ENCODE results near the gene TTLL3.

TTLL3 gene

DNA sequence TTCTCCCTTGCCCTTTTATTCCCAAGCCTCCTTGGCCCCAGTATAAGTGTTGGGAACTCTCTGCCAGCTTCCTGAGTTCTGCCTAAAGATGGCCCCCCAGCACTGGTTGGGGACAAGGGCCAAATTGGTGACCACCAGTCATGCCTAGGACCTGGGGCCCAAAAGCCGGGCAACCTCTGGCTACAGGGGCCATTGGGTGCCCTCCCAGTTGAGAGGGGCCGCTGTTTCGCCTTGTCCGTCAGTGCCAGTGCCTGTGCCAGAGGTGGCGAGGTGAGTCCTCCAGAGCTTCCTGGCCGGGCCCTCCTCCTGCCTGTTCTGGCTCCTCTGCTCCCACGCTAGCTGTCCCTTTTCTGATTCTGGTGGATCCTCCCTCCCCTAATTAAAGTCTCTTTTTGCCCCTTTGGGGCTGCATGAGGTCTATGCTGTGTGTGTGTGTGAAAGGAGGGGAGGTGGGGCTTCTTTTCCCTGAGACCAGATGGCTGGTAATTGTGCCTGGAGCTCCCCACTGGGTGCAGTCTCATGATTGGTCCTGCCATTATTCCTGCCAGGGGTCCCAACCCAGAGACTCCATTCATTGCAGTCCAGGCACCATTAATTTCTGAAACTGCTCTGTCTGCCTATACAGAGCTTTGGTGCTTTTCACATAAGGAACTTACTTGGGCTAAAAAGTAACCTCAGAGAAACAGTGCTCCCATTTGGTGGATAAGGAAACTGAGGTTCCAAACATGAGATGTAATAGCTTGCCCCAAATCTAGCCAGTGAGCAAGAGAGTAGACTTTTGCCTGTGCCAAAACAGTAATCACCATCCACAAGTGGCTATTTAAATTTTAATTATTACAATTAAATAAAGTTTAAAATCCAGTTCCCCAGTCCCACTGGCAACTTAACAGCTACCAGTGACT is 3.1 kb upstream of the TTLL3 start:
- DNase-seq (ENCODE audit: low spot score) = no peak

DNA sequence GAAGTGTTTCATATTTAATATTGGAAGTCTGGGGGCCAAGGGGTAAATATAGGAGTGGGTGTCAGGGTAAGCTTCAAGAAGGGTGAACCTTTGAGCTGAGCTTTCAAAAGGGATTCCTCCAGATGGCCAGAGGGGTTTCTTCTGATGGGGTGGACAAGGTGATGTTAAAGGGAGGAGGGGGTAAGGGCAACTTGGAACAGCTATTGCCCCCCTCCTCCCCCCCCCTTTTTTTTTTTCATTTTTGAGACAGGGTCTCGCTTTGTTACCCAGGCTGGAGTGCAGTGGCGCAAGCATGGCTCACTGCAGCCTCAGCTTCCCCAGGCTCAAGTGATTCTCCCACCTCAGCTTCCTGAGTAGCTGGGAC is 2.1 kb upstream of the TTLL3 start:
- DNase-seq (ENCODE audit: low spot score) = no peak

DNA sequence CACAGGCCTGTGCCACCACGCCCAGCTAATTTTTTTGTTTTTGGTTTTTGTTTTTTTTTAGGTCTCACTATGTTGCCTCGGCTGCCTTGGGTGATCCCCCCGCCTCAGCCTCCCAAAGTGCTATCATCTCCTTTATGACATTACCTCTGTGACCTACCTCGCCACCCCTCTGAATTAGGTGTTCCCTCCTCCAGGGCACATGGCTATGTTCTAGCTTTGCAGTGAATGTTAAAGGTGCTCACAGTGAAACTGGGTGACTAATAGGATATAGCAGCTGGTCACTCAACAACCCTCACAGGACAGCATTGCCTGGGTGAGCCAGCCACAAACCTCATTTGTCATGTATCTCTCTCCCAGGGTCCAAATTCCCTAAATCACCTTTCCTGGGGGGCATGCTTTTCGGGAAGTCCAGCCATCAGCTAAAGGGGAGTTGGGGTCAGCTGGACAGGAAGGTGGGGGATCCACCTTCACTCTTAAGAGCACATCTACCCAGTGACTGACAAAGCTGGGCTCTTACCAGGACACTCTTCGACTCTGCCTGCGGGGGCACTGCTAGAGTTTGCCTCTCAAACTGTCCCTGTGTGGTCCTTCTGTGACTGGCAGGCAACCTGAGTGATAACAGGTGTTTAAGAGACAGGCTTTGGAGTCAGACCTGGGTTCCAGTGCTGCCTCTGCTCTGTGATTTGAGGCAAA is 1.6 kb upstream of the TTLL3 start:
- peak; percentile 62 for DNase-seq (ENCODE audit: low spot score)

DNA sequence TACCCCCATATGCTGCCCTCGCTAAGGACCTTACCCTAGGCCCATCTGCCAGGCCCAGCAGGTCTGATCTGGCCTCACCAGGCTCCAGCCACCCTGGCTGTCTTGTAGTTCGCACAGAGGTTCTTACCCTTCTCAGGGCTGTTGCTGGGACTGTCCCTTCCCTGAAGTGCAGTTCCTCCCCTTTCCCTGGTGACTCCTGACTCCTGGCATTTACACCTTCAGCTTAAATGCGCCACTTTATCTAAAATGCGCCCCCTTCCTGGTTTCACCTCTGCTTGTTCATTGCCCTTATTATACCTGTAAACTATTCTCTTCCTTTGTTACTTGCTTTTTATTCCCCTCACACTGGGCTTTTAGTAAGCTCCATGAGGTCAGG is 835 bp upstream of the TTLL3 start:
- DNase-seq (ENCODE audit: low spot score) = peak; percentile 23

- no peak for DNase-seq (ENCODE audit: low spot score)
These were observed 340 bp downstream of the TTLL3 start for GRCh38 chr3:9810433-9810770.

DNA sequence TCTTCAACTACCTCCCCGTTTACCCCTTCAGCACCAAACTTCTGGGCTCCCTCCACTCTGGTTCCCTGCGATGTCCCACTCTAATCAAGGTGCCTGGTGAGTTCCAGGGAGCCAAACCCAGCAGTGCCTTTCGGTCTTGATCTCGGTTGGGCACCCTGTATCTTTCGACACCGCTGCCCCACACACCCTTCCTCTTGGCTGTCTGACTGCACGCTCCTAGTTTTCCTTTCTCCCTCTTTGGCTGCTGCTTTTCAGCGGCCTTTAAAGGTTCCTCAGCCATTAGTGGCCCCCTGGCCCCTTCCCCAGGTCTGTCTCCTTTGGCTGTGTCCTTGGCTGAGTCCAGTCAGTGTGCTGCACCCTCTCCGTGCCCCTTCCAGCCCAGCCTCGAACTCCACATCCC is 784 bp downstream of the TTLL3 start:
- DNase-seq (ENCODE audit: low spot score) = no peak

DNA sequence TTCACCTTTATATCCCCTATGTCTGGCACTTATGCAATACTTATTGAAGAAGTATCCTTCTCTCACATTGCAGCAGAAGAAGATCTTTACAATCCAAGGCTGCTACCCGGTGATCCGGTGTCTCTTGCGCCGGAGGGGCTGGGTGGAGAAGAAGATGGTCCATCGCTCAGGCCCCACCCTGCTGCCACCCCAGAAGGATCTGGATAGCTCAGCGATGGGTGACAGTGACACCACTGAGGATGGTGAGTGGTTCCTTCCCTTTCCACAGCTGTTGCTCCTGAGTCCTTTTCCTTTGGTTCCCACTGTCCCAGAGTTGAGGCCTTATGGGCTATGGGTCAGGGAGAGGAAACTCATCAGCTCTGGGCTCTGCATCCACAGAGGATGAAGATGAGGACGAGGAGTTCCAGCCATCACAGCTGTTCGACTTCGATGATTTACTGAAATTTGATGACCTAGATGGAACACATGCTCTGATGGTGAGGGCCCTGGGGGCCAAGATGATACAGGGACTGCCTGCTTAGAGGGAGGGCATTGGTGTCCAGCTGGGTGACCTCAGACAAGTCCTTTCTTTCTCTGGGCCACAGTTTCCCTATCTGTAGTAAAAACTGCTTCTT is 2.9 kb downstream of the TTLL3 start:
- DNase-seq (ENCODE audit: low spot score) = no peak

GRCh38 chr3:9815986-9816385 is 5.9 kb downstream of the TTLL3 start:
- DNase-seq (ENCODE audit: low spot score) = no peak

DNA sequence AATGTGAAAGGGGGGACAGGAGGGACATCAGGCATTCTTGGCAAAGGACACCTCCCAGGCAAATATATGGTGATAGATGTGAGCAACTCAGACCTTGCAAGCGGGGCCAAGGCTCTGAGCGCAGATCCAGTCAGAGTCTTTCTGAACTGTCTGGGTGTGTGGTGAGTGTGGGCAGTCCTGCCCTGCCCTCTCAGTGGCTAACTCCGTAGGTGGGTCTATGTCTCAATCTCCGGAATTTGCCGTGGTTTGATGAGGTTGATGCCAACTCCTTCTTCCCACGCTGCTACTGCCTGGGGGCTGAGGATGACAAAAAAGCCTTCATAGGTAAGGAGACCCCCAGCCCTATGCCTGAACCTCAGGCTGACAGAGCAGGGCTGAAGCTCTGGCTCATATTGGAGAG is 7.4 kb downstream of the TTLL3 start:
- no peak for DNase-seq (ENCODE audit: low spot score)

- no peak for DNase-seq (ENCODE audit: low spot score)
These were observed 8.7 kb downstream of the TTLL3 start for GRCh38 chr3:9818666-9819335.

DNA sequence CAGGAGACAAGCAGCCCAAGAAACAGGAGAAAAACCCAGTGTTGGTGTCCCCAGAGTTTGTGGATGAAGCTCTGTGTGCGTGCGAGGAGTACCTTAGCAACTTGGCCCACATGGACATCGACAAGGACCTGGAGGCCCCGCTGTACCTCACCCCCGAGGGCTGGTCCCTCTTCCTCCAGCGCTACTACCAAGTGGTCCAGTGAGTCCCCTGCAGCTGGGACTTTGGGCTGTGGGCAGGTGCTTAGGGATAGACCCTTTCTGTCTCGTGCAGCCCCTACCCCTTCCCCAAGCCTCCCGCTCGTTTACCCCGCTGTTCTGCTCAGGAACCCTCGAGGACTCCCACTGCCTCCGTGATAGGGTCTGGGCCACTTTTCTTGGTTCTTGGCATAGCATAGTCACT is 10.5 kb downstream of the TTLL3 start:
- DNase-seq (ENCODE audit: low spot score) = no peak

- DNase-seq (ENCODE audit: low spot score) = peak; percentile 34
These were observed 10.9 kb downstream of the TTLL3 start for GRCh38 chr3:9820946-9821345.

DNA sequence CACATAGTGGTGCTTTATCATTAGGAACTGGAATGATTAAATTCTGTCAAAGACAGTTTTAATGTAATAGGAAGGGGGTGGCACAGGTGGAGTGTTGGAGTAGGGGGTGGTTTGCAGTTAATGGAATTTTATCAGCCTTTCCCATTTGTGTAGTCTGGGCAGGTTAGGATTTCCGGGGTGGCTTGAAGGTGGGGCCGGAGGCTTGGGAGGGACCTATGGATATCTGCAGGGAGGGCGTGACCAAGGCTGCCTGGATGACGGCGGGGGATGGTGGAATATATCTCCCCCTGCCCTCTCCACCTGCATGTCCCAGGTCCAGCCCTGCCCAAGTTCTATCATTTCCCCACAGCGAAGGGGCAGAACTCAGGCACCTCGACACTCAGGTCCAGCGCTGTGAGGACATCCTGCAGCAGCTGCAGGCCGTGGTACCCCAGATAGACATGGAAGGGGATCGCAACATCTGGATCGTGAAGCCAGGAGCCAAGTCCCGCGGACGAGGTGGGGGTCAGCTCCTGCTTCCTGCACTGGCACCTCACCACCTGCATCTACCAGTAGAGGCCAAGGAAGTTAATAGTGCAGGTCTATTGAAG is 15.5 kb downstream of the TTLL3 start:
- DNase-seq (ENCODE audit: low spot score) = no peak

DNA sequence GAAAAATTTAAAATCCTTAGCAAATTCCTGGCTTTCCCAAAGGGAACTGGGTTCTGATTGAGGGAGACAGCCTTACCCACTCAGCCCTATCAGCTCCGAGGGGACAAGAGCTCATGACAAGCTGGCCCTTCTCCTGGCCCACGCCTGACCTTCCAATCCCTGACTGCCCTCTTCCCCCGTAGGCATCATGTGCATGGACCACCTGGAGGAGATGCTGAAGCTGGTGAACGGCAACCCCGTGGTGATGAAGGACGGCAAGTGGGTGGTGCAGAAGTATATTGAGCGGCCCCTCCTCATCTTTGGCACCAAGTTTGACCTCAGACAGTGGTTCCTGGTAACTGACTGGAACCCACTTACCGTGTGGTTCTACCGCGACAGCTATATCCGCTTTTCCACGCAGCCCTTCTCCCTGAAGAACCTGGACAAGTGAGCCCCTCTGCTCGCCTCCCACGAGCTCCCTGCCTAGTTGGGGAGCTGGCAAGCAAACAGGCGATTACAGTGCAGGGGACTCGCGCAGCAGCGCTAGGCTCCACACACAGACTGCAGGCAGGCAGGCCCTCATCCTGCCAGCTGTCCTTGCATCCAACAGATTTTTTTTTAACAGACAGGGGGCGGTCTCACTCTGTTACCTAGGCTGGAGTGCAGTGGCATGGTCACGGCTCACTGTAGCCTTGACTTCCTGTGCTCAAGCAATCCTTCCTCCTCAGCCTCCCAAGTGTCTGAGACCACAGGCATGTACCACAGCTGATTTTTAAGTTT is 16.9 kb downstream of the TTLL3 start:
- no peak for DNase-seq (ENCODE audit: low spot score)

GRCh38 chr3:9828801-9829755 is 19.0 kb downstream of the TTLL3 start:
- no peak for DNase-seq (ENCODE audit: low spot score)

DNA sequence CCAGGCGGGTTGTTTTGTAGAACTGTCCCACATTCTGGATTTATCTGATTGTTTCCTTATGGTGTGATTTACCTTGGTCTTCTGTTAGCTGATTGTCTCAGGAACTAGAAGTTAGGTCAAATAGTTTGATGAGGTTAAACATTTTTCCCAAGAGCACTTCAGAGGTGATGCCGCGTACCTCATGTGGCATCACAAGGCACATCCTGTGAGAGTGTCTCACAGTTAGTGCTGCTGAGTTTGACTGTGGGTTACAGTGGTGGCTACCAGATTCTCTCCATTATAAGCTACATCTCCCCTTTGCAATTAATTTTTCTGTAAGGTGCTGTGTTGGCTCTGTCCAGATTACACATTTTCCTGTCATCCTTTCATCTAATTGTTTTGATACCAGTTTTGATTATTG is 21.2 kb downstream of the TTLL3 start:
- DNase-seq (ENCODE audit: low spot score) = no peak

GRCh38 chr3:9833078-9833477 is 23.0 kb downstream of the TTLL3 start:
- no peak for DNase-seq (ENCODE audit: low spot score)

DNA sequence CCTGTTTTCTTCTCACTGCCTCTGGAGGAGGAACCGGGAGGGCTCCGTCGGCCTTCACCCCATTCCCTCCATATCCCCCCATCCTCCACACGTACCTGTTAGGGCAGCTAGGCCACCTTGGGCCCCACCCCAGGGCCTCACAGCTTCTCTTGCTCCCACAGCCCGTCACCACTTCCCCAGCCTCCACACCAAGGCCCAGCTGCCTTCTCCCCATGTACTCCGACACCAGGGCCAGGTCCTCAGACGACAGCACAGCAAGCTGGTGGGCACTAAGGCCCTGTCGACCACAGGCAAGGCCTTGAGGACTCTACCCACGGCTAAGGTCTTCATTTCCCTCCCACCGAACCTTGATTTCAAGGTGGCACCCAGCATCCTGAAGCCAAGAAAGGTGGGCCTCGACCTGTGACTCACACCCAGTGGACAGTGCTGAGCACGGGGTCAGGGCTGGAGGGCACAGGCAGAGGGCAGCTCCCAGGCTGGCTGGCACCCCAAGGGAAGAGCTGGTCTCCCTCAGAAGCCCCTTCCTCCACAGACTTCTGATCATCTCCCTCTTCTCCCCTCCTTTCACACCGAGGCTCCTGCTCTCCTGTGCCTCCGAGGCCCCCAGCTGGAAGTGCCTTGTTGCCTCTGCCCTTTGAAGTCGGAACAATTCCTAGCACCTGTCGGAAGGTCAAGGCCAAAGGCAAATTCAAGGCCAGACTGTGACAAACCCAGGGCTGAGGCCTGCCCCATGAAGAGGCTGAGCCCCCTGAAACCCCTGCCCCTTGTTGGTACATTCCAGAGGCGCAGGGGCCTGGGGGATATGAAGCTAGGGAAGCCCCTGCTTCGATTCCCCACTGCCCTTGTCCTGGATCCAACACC is 24.7 kb downstream of the TTLL3 start:
- DNase-seq (ENCODE audit: low spot score) = no peak
